CD1c-positive myeloid dendritic cell (primary cell): ENCODE data around the gene HPSE2.

Experiments
- DNase-seq: peaks from one replicate; pipeline ENCODE4 v3.0.0-alpha.2; 2016; ENCODE audit errors: extremely low spot score

Gene HPSE2

GRCh38 chr10:98684019-98684899 is 551.4 kb downstream of the HPSE2 start:
- no peak for DNase-seq

- DNase-seq = no peak
Observed at GRCh38 chr10:98676895-98677294, 558.8 kb downstream of the HPSE2 start.

- no peak for DNase-seq
Observed at GRCh38 chr10:98675902-98676301, 559.8 kb downstream of the HPSE2 start.

GRCh38 chr10:98673171-98673782 is 562.4 kb downstream of the HPSE2 start:
- DNase-seq = no peak

DNA sequence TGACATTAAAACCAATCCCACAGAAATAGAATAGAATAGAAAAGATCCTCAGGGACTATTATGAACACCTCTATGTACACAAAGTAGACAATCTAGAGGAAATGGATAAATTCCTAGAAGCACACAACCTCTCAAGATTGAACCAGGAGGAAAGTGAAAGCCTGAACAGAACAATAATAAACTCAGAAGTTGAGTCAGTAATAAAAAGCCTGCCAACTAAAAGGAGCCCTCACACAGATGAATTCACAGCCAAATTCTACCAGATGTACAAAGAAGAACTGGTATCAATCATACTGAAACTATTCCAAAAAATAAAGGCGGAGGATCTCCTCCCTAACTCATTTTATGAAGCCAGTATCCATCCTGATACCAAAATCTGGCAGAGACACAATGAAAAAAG is 568.6 kb downstream of the HPSE2 start:
- DNase-seq = no peak

DNA sequence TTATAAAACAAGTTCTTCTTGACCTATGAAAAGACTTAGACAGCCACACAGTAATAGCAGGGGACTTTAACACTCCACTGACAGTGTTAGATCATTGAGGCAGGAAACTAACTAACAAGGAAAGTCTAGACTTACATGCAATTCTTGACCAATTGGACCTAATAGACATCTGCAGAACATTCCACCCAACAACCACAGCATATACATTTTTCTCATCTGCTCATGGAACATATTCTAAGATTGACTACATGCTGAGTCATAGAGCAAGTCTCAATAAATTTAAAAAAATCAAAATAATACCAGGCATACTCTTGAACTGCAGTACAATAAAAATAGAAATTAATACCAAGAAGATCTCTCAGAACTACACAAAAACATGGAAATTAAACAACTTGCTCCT is 569.4 kb downstream of the HPSE2 start:
- DNase-seq = no peak

- DNase-seq = peak; percentile 71
Observed at GRCh38 chr10:98664329-98665042, 571.2 kb downstream of the HPSE2 start.

DNA sequence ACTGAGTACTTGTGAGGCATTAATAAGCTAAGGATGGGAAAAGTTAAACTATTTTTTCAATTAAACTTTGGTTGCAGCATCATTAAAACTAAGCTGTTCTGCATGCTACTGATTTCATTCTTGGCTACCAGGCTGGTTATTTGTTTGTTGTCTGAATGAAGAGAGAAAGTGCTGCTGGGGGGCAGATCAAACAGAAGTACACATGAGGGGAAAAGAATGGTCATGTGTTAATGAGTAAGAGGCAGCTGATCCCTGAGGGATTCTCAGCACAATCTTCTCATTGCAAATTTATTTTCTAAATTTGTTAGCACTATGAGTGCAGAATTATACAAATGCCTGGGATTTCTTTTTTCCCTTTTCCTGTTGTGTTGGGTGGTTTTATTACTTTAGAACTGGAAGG is 575.7 kb downstream of the HPSE2 start:
- DNase-seq = no peak

- DNase-seq = peak; percentile 38
Observed at GRCh38 chr10:98655492-98655891, 580.2 kb downstream of the HPSE2 start.

DNA sequence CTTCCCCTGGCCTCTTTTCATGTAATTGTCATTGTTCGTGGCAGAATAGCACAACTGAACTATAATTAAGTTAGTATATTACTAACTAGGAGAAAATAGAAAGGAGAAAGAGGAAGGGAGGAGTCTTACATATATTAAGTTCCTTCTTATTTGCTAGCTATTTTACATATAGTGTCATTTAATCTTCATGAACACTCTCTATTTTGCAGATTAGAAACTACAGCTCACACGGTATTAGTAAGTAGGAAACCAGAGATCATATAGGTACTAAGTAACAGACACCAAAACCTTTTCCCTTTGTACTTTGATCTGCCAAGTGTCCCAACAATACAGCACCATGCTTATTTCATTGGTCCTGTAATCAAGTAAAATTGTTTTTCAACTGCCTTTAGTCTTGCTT is 586.5 kb downstream of the HPSE2 start:
- no peak for DNase-seq

GRCh38 chr10:98646998-98647917 is 588.4 kb downstream of the HPSE2 start:
- no peak for DNase-seq

DNA sequence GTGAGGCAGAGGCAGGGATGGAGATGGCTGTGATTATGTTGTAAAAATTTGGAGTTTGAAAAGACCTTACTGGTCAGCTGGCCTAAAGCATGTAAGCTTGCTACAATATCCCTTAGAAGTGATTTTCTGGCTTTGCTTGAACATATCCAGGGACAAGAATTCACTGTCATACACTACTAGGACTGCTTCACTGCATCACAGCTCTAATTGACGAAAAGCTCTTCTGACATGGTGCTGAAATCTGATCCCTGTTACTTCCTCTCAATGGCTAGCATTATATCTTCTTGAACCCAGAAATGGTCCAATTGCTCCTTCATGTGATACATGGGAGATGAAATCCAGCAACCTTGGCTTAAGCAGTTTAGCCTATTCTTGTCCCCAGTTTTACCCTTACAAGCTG is 591.2 kb downstream of the HPSE2 start:
- no peak for DNase-seq

DNA sequence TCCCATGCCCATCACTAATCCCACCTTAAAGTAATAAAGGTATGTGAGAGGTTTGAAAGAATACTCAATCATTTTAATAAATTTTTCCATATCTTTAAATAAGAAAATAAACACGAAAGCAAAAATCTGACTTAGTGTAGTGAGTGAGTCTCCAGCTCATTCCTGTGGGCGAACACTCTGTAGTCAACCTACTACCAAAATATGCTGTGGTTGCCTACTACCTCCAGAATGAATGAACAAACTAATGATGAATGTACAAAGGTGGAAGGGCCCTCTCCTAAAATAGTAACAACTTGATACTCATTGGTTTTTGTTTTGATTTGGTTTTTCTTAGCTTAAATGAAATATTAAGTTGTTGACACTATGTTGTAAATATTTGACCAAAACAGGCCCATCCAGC is 593.4 kb downstream of the HPSE2 start:
- no peak for DNase-seq

- DNase-seq = no peak
Observed at GRCh38 chr10:98638920-98639319, 596.7 kb downstream of the HPSE2 start.

DNA sequence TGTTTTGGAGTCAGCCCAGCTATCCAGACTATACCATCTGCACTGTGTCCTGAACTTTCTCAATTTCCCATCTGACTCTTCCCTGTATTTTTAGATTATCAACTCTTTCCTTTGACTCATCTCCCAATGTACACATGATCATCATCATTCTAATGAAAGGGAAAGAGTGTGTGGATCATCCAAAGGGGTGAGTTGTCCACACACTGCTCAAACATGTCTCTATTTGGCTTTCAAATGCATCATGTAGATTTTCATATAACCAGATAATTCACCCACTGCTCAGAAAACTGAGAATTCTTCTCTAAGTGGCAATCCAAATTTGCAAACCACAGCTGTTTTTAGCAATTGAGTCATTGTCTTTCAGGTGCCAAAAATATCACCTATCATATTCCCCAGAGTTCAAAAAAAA is 598.7 kb downstream of the HPSE2 start:
- DNase-seq = no peak

GRCh38 chr10:98632456-98633150 is 603.0 kb downstream of the HPSE2 start:
- DNase-seq = no peak

DNA sequence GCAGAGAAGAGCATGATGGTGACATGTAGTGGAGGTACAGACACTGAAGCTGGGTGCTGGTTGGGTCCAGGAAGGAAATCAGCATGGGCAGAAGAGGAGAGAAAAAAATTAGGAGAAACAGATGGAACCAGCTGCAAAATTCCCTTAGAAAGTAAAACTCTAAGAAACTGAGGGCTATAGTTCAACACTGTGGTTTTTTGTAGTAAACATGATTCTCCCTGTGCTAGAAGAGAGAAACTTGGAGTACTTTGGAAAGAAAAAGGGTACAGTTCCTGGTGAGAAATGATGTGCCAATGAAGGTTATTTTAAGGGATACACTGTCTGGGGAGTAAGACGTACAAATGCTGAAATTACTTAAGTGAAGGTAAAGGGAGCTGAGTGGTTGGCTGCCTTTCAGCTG is 607.4 kb downstream of the HPSE2 start:
- no peak for DNase-seq

- no peak for DNase-seq
Observed at GRCh38 chr10:98627711-98628110, 607.9 kb downstream of the HPSE2 start.

GRCh38 chr10:98624963-98625362 is 610.7 kb downstream of the HPSE2 start:
- DNase-seq = no peak

DNA sequence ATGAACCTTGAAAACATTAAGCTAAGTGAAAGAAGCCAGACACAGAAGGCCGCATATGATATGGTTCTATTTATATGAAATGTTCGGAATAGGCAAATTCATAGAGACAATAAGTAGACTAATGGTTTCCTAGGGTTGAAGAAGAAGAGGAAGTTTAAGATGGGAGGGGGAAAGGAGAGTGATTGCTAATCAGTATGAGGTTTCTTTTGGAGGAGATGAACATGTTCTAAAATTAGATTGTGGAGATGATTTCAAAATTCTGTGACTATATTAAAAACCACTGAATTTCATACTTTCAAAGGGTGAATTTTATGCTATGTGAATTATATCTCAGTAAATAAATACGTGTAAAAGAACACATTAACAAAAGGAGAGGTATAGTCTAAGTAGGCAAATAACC is 612.5 kb downstream of the HPSE2 start:
- DNase-seq = peak; percentile 9

DNA sequence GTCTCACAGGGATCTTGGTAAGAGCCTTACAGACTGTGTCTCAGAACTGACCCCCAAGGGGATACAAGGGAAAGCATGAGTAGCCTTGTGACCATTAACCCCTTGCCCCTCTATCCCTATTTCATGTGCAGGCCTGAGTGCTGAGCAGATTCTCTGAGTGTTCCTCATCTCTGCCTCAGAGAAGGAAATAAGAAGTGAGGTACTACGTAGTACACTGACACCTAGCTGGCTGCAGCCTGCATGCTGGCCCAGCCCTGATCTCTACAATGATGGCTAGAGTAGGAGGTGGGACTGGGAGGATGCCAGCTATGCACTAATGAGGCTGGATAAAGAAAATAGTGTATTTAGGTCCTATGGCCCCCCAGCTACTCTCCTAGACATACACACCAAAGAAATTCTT is 614.0 kb downstream of the HPSE2 start:
- no peak for DNase-seq
